ENCODE results near the gene SLC6A6. TPM values are rescaled to one million over a fixed set of nuclear protein-coding genes. Genes with fewer than 3 reads are reported as not detected.

The SLC6A6 gene
- total RNA-seq, 2 experiments from 2014 or later: 27.8 to 31.2 TPM

GRCh38 chr3:14477311-14477935, 75.0 kb downstream of the SLC6A6 start:
- ChIA-PET CTCF (interaction anchor here (1.1 kb wide), 1 partner anchor 75 kb away, joined by 4 read pairs; the partner anchor contains the start of gene SLC6A6), POLR2A (no interaction called here)
- Histone ChIP-seq H3K36me3 (ENCODE audit: insufficient read depth, low read length) (peaks cover 95% of the 10 kb centered on the region), H3K9me3 (ENCODE audit: control insufficient read depth in 1 of 2, insufficient read depth in 1 of 2, low read length in 2 of 2) (no peaks in the 10 kb centered on the region), H3K4me3 (ENCODE audit: low read length) (no peak overlapping the region), H3K4me1 (ENCODE audit: insufficient read depth, low read length) (no peaks in the 10 kb centered on the region), H3K27me3 (ENCODE audit: control insufficient read depth in 1 of 2, insufficient read depth in 2 of 2, low read length in 2 of 2) (no peaks in the 10 kb centered on the region), H3K27ac (ENCODE audit: low read depth in 1 of 2, low read length in 2 of 2) (no peak overlapping the region)
- Mint-ChIP-seq H3K27ac (no peak overlapping the region), H3K4me1 (ENCODE audit: low read depth) (no peaks in the 10 kb centered on the region), H3K9me3 (no peaks in the 10 kb centered on the region), H3K4me3 (no peak overlapping the region), H3K27me3 (no peaks in the 10 kb centered on the region), H3K36me3 (ENCODE audit: low read depth) (peaks cover 75% of the 10 kb centered on the region)
- DNase-seq: no peak
- TF ChIP-seq CTCF (IDR thresholded peaks at IDR 0.05): no peak
- intact Hi-C loops (cut with DNase I, micrococcal nuclease): no loop called here
- ATAC-seq (ENCODE audit: poor library complexity): no peak

GRCh38 chr3:14478956-14479550, 76.6 kb downstream of the SLC6A6 start:
- Mint-ChIP-seq H3K4me3 (no peak overlapping the region), H3K9me3 (no peaks in the 10 kb centered on the region), H3K27me3 (no peaks in the 10 kb centered on the region), H3K4me1 (ENCODE audit: low read depth) (no peaks in the 10 kb centered on the region), H3K36me3 (ENCODE audit: low read depth) (peaks cover 78% of the 10 kb centered on the region), H3K27ac (no peak overlapping the region)
- ChIA-PET POLR2A (no interaction called here), CTCF (interaction anchor here (1.1 kb wide), 1 partner anchor 77 kb away, joined by 4 read pairs; the partner anchor contains the start of gene SLC6A6)
- ATAC-seq (ENCODE audit: poor library complexity) (no peak), DNase-seq (no peak)
- H3K4me3 ChIP-seq (ENCODE audit: low read length): no peak overlapping the region
- no peaks in the 10 kb centered on the region for H3K4me1 ChIP-seq (ENCODE audit: insufficient read depth, low read length)
- no peaks in the 10 kb centered on the region for H3K9me3 ChIP-seq (ENCODE audit: control insufficient read depth in 1 of 2, insufficient read depth in 1 of 2, low read length in 2 of 2)
- no peaks in the 10 kb centered on the region for H3K27me3 ChIP-seq (ENCODE audit: control insufficient read depth in 1 of 2, insufficient read depth in 2 of 2, low read length in 2 of 2)
- peaks cover 94% of the 10 kb centered on the region for H3K36me3 ChIP-seq (ENCODE audit: insufficient read depth, low read length)
- H3K27ac ChIP-seq (ENCODE audit: low read depth in 1 of 2, low read length in 2 of 2): no peak overlapping the region
- TF ChIP-seq CTCF (IDR thresholded peaks at IDR 0.05): no peak
- intact Hi-C loops (cut with DNase I, micrococcal nuclease): no loop called here

- ATAC-seq (ENCODE audit: poor library complexity) (no peak), DNase-seq (no peak)
- no peaks in the 10 kb centered on the region for H3K27me3 ChIP-seq (ENCODE audit: control insufficient read depth in 1 of 2, insufficient read depth in 2 of 2, low read length in 2 of 2)
- H3K4me1 Mint-ChIP-seq (ENCODE audit: low read depth): no peaks in the 10 kb centered on the region
- H3K9me3 ChIP-seq (ENCODE audit: control insufficient read depth in 1 of 2, insufficient read depth in 1 of 2, low read length in 2 of 2): no peaks in the 10 kb centered on the region
- no peak overlapping the region for H3K4me3 Mint-ChIP-seq
- no peak overlapping the region for H3K27ac ChIP-seq (ENCODE audit: low read depth in 1 of 2, low read length in 2 of 2)
- POLR2A ChIA-PET: interaction anchor here (0.5 kb wide), 1 partner anchor 1439 kb away, joined by 4 read pairs; no protein-coding TSS in a partner anchor
- H3K9me3 Mint-ChIP-seq: no peaks in the 10 kb centered on the region
- no peaks in the 10 kb centered on the region for H3K4me1 ChIP-seq (ENCODE audit: insufficient read depth, low read length)
- TF ChIP-seq CTCF (IDR thresholded peaks at IDR 0.05): no peak
- CTCF ChIA-PET: no interaction called here
- peaks cover 94% of the 10 kb centered on the region for H3K36me3 ChIP-seq (ENCODE audit: insufficient read depth, low read length)
- intact Hi-C loops (cut with DNase I, micrococcal nuclease): no loop called here
- H3K36me3 Mint-ChIP-seq (ENCODE audit: low read depth): peaks cover 78% of the 10 kb centered on the region
- H3K4me3 ChIP-seq (ENCODE audit: low read length): no peak overlapping the region
- no peaks in the 10 kb centered on the region for H3K27me3 Mint-ChIP-seq
- H3K27ac Mint-ChIP-seq: no peak overlapping the region
Observed at GRCh38 chr3:14479591-14479990, 77.2 kb downstream of the SLC6A6 start.

All from CD4-positive, alpha-beta T cell (primary cell).